NCI-H510A treated with DMSO at 0.1 percent for 48 hours (cell line): ENCODE results near the gene MUC5B.
"Not testable (repeated sequence)": the region's sequence is repeated elsewhere in the genome, so short reads cannot be mapped to it uniquely, and the experiment has no call there.

Experiments used
- DNase-seq: peaks from one replicate; lab custom pipeline; 2025; lab: John Stamatoyannopoulos, UW

The MUC5B gene

GRCh38 chr11:1222491-1223345 is at the start of gene MUC5B:
MUC5B (plus strand) TSS chr11:1223066; CDS start chr11:1223124, 58 bp downstream.
- no peak for DNase-seq

GRCh38 chr11:1173396-1173795 is 49.5 kb upstream of the MUC5B start:
- not testable (repeated sequence) for DNase-seq

DNA sequence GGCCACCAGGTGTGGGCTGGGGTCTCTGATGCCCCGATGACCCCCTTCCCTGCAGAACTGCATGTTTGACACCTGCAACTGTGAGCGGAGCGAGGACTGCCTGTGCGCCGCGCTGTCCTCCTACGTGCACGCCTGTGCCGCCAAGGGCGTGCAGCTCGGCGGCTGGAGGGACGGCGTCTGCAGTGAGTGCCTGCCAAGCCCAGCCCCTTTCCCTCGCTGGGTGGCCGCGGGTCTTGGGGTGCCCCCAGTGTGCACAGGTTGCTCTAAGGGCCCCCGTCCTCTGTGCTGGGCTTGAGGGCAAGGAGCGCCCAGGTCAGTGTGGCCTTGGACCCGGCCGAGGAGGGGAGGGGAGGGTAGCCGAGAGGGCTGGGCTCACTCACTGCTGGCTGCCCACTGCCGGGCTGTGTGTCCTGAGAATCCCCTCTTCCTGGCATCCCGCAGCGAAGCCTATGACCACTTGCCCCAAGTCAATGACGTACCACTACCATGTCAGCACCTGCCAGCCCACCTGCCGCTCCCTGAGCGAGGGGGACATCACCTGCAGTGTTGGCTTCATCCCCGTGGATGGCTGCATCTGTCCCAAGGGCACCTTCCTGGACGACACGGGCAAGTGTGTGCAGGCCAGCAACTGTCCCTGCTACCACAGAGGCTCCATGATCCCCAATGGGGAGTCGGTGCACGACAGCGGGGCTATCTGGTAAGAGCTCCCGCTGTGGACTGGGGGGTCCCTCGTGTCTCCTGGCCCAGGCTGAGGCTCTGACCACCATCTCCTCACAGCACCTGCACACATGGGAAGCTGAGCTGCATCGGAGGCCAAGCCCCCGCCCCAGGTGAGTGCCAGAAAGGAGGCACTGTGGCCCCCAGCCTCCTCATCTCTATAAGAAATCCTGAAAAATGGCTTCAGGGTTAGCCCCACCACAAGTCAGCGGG is 48.2 kb upstream of the MUC5B start:
- no peak for DNase-seq

- DNase-seq, result no peak
These were observed 47.2 kb upstream of the MUC5B start for GRCh38 chr11:1175461-1176223.

DNA sequence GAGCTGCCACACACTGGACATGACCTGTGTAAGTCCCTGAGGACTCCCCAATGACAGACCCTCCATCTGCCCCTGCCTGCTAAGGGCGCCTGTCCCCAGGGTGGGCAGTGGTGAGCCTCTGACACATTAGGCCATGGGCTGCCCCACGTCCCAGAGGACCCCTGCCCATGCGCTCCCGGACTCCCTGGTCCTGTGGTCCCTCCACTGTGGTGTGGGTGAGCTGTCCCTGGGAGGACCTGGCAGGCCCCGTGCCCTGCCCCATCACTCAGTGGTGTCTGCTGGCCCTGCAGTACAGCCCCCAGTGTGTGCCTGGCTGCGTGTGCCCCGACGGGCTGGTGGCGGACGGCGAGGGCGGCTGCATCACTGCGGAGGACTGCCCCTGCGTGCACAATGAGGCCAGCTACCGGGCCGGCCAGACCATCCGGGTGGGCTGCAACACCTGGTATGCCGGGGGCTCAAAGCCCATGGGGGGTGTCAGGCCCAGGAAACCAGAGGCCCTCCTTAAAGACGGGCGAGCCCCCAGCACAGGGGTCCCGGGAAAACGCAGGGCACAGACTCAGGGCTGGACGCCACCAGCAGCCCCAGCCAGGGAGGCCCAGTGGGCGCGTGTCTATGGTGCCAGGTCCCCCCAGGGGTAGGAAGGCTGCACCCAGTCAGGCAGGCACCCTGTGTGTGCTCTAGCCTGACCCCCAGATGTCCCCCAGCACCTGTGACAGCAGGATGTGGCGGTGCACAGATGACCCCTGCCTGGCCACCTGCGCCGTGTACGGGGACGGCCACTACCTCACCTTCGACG is 46.4 kb upstream of the MUC5B start:
- DNase-seq, result no peak

DNA sequence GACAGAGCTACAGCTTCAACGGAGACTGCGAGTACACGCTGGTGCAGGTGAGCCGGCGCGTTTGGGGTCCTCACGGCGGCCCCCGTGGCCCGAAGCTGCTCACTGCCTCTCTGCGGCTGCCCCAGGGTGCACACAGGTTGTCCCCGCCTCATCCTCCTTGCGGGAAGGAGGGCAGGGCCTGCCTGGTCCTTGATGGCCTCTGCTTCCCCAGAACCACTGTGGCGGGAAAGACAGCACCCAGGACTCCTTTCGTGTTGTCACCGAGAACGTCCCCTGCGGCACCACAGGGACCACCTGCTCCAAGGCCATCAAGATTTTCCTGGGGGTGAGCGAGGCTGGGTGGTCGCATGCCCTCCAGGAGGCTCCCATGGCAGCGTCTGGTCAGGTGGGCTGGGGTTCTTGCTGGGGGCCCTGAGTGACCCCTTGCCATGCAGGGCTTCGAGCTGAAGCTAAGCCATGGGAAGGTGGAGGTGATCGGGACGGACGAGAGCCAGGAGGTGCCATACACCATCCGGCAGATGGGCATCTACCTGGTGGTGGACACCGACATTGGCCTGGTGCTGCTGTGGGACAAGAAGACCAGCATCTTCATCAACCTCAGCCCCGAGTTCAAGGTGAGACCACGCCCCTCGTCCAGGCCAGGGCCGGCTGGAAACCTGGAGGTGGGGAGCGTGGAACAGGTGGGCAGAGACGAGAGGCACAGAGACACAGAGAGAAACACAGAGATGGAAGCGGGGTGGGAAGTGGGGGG is 45.7 kb upstream of the MUC5B start:
- DNase-seq, result no peak

- DNase-seq, result no peak
These were observed 45.1 kb upstream of the MUC5B start for GRCh38 chr11:1177771-1178090.

GRCh38 chr11:1178201-1178885 is 44.5 kb upstream of the MUC5B start:
- no peak for DNase-seq

- DNase-seq, result no peak
These were observed 44.0 kb upstream of the MUC5B start for GRCh38 chr11:1178906-1179305.

- no peak for DNase-seq
These were observed 43.2 kb upstream of the MUC5B start for GRCh38 chr11:1179641-1180040.

- no peak for DNase-seq
These were observed 42.7 kb upstream of the MUC5B start for GRCh38 chr11:1180171-1180570.

GRCh38 chr11:1180947-1181391 is 41.9 kb upstream of the MUC5B start:
- no peak for DNase-seq

GRCh38 chr11:1181420-1181819 is 41.4 kb upstream of the MUC5B start:
- no peak for DNase-seq

DNA sequence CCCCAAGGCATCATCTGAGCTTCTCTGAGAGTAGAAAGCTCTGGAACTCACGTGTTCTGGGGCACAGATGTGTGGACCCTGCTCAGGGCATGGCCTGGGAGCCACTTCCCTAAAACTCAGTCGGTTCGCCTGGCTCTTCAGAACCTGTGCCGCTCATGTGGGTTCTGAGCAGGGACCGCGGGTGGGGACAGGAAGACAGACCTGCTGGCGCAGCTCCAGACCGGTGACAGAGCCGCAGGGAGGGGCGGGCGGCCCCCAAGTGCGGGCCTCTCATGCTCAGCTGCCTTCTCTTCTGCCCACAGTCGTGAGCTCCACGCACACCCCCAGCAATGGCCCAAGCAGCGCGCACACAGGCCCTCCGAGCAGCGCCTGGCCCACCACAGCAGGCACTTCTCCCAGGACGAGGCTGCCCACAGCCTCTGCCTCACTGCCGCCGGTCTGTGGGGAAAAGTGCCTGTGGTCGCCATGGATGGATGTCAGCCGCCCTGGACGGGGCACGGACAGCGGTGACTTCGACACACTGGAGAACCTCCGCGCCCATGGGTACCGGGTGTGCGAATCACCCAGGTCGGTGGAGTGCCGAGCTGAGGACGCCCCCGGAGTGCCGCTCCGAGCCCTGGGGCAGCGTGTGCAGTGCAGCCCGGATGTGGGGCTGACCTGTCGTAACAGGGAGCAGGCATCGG is 40.9 kb upstream of the MUC5B start:
- no peak for DNase-seq

DNA sequence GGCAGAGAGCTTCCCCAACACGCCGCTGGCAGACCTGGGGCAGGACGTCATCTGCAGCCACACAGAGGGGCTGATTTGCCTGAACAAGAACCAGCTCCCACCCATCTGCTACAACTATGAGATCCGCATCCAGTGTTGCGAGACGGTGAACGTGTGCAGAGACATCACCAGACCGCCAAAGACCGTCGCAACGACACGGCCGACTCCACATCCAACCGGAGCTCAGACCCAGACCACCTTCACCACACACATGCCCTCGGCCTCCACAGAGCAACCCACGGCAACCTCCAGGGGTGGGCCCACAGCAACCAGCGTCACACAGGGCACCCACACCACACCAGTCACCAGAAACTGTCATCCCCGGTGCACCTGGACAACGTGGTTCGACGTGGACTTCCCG is 38.7 kb upstream of the MUC5B start:
- not testable (repeated sequence) for DNase-seq

- DNase-seq, result not testable (repeated sequence)
These were observed 34.3 kb upstream of the MUC5B start for GRCh38 chr11:1188451-1189130.

- DNase-seq, result not testable (repeated sequence)
These were observed 33.0 kb upstream of the MUC5B start for GRCh38 chr11:1189816-1190215.

DNA sequence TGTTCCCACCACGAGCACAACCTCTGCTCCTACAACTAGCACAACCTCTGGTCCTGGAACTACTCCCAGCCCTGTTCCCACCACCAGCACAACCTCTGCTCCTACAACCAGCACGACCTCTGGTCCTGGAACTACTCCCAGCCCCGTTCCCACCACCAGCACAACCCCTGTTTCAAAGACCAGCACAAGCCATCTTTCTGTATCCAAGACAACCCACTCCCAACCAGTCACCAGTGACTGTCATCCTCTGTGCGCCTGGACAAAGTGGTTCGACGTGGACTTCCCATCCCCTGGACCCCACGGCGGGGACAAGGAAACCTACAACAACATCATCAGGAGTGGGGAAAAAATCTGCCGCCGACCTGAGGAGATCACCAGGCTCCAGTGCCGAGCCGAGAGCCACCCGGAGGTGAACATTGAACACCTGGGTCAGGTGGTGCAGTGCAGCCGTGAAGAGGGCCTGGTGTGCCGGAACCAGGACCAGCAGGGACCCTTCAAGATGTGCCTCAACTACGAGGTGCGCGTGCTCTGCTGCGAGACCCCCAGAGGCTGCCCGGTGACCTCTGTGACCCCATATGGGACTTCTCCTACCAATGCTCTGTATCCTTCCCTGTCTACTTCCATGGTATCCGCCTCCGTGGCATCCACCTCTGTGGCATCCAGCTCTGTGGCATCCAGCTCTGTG is 30.9 kb upstream of the MUC5B start:
- not testable (repeated sequence) for DNase-seq
